ENCODE measurements around the gene TSPEAR. TPM values are rescaled to one million over a fixed set of nuclear protein-coding genes. Genes with fewer than 3 reads are reported as not detected.

TSPEAR gene
- total RNA-seq, 2 experiments from 2014 or later, result not detected

DNA sequence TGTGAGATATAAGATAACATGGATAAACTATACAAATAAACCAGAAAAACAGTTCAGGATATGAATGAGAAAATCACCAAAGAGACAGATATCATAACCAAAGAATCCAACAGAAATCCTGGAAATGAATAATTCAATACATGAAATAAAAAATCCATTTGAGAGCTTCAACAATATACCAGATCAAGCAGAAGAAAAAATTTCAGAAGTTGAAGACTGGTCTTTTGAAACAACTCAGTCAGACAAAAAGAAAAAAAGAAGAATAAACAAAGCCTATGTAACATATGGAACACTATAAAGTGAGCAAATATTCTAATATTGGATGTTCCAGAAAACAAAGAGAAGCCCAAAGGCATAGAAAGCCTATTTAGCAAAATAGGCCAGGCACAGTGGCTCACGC is 39.5 kb downstream of the TSPEAR start:
- no peak overlapping the region for H3K4me2 ChIP-seq (ENCODE audit: low read length)
- no peak overlapping the region for H3K4me3 ChIP-seq (ENCODE audit: low read depth, low read length, poor library complexity, severe bottlenecking)
- H3K4me1 ChIP-seq (ENCODE audit: insufficient read depth, low read length, poor library complexity, severe bottlenecking), result no peaks in the 10 kb centered on the region
- H3K27ac ChIP-seq (ENCODE audit: low read depth, low read length, poor library complexity, severe bottlenecking), result no peak overlapping the region
- no peaks in the 10 kb centered on the region for H3K79me2 ChIP-seq (ENCODE audit: insufficient read depth, low read depth, low read length)
- H4K20me1 ChIP-seq (ENCODE audit: insufficient read depth, low read length), result no peaks in the 10 kb centered on the region
- DNase-seq (ENCODE audit: low spot score), result no peak
- H3K9me2 ChIP-seq (ENCODE audit: insufficient read depth, low read length), result no peaks in the 10 kb centered on the region; the same call in 1 of the 2 replicates
- TF ChIP-seq, protein P1, sequence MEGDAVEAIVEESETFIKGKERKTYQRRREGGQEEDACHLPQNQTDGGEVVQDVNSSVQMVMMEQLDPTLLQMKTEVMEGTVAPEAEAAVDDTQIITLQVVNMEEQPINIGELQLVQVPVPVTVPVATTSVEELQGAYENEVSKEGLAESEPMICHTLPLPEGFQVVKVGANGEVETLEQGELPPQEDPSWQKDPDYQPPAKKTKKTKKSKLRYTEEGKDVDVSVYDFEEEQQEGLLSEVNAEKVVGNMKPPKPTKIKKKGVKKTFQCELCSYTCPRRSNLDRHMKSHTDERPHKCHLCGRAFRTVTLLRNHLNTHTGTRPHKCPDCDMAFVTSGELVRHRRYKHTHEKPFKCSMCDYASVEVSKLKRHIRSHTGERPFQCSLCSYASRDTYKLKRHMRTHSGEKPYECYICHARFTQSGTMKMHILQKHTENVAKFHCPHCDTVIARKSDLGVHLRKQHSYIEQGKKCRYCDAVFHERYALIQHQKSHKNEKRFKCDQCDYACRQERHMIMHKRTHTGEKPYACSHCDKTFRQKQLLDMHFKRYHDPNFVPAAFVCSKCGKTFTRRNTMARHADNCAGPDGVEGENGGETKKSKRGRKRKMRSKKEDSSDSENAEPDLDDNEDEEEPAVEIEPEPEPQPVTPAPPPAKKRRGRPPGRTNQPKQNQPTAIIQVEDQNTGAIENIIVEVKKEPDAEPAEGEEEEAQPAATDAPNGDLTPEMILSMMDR (conservative IDR thresholded peaks at IDR 0.05; ENCODE audit: low read length), result no peak
- no peak for TF ChIP-seq EZH2phosphoT487 (IDR thresholded peaks at IDR 0.05; ENCODE audit: borderline replicate concordance, low read depth, low read length)
- no peaks in the 10 kb centered on the region for H3K9me3 ChIP-seq (ENCODE audit: low read length)
- BruUV-seq (replicated peaks), result no TSS peak
- H2AFZ ChIP-seq (ENCODE audit: low read length), result no peak overlapping the region
- ChIA-PET CTCF (ENCODE audit: unreplicated experiment) (no interaction called here), POLR2A (no interaction called here)
- intact Hi-C loops (cut with micrococcal nuclease; ENCODE audit: unreplicated experiment), result no loop called here
- no peaks in the 10 kb centered on the region for H3K36me3 ChIP-seq (ENCODE audit: insufficient read depth, low read length)

GRCh38 chr21:44670642-44671432 is 40.5 kb downstream of the TSPEAR start:
- H3K4me3 ChIP-seq (ENCODE audit: low read depth, low read length, poor library complexity, severe bottlenecking), result no peak overlapping the region
- H3K79me2 ChIP-seq (ENCODE audit: insufficient read depth, low read depth, low read length), result no peaks in the 10 kb centered on the region
- POLR2A ChIA-PET, result no interaction called here
- no peaks in the 10 kb centered on the region; the same call in 1 of the 2 replicates for H3K9me2 ChIP-seq (ENCODE audit: insufficient read depth, low read length)
- intact Hi-C loops (cut with micrococcal nuclease; ENCODE audit: unreplicated experiment), result no loop called here
- TF ChIP-seq, protein P1 (conservative IDR thresholded peaks at IDR 0.05; ENCODE audit: low read length), result no peak
- no peak for TF ChIP-seq EZH2phosphoT487 (IDR thresholded peaks at IDR 0.05; ENCODE audit: borderline replicate concordance, low read depth, low read length)
- CTCF ChIA-PET (ENCODE audit: unreplicated experiment), result no interaction called here
- H4K20me1 ChIP-seq (ENCODE audit: insufficient read depth, low read length), result no peaks in the 10 kb centered on the region
- H2AFZ ChIP-seq (ENCODE audit: low read length), result no peak overlapping the region
- DNase-seq (ENCODE audit: low spot score), result no peak
- no peaks in the 10 kb centered on the region for H3K36me3 ChIP-seq (ENCODE audit: insufficient read depth, low read length)
- BruUV-seq (replicated peaks), result no TSS peak
- H3K4me1 ChIP-seq (ENCODE audit: insufficient read depth, low read length, poor library complexity, severe bottlenecking), result no peaks in the 10 kb centered on the region
- H3K9me3 ChIP-seq (ENCODE audit: low read length), result no peaks in the 10 kb centered on the region
- no peak overlapping the region for H3K27ac ChIP-seq (ENCODE audit: low read depth, low read length, poor library complexity, severe bottlenecking)
- H3K4me2 ChIP-seq (ENCODE audit: low read length), result no peak overlapping the region

DNA sequence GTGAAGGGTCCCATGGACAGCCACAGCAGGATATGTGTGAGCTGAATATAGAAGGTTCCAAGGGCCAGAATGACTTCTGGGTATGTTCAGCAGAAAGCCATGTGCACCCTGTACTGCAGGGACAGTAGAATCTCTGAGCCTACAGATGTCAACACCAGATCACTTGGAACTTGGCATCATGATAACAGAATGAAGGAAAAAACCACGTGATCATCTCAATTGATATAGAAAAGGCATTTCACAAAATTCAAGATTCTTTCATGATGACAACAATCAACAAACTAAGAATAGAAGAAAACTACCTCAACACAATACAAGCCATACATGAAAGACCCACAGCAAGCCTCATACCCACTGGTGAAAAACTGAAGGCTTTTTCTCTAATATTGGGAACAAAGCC is 43.8 kb downstream of the TSPEAR start:
- TF ChIP-seq, protein P1 (conservative IDR thresholded peaks at IDR 0.05; ENCODE audit: low read length), result no peak
- no peak for TF ChIP-seq EZH2phosphoT487 (IDR thresholded peaks at IDR 0.05; ENCODE audit: borderline replicate concordance, low read depth, low read length)
- no peaks in the 10 kb centered on the region for H4K20me1 ChIP-seq (ENCODE audit: insufficient read depth, low read length)
- no peaks in the 10 kb centered on the region for H3K9me2 ChIP-seq (ENCODE audit: insufficient read depth, low read length)
- no peaks in the 10 kb centered on the region for H3K4me1 ChIP-seq (ENCODE audit: insufficient read depth, low read length, poor library complexity, severe bottlenecking)
- DNase-seq (ENCODE audit: low spot score), result no peak
- H3K79me2 ChIP-seq (ENCODE audit: insufficient read depth, low read depth, low read length), result no peaks in the 10 kb centered on the region
- H3K4me3 ChIP-seq (ENCODE audit: low read depth, low read length, poor library complexity, severe bottlenecking), result no peak overlapping the region
- intact Hi-C loops (cut with micrococcal nuclease; ENCODE audit: unreplicated experiment), result no loop called here
- H3K27ac ChIP-seq (ENCODE audit: low read depth, low read length, poor library complexity, severe bottlenecking), result no peak overlapping the region
- no peak overlapping the region for H2AFZ ChIP-seq (ENCODE audit: low read length)
- BruUV-seq (replicated peaks), result no TSS peak
- POLR2A ChIA-PET, result no interaction called here
- H3K36me3 ChIP-seq (ENCODE audit: insufficient read depth, low read length), result no peaks in the 10 kb centered on the region
- CTCF ChIA-PET (ENCODE audit: unreplicated experiment), result no interaction called here
- H3K9me3 ChIP-seq (ENCODE audit: low read length), result no peaks in the 10 kb centered on the region
- no peak overlapping the region for H3K4me2 ChIP-seq (ENCODE audit: low read length)

All from OCI-LY7 (cell line).